CD4-positive, alpha-beta T cell treated with Interleukin-21 for 1 hour (primary cell): ENCODE results near the gene FBP1.
A peak's percentile ranks its signal among the peaks of the same experiment; 100 is the strongest.

Experiments used
- DNase-seq: peaks from one replicate; pipeline ENCODE4 v3.0.0-alpha.2; 2020

The FBP1 gene

GRCh38 chr9:94655739-94656138, 16.4 kb upstream of the FBP1 start:
- DNase-seq = no peak

- DNase-seq = no peak
These were observed 15.0 kb upstream of the FBP1 start for GRCh38 chr9:94654165-94654894.

GRCh38 chr9:94650949-94651348, 11.6 kb upstream of the FBP1 start:
- DNase-seq = no peak

GRCh38 chr9:94649100-94649819, 9.9 kb upstream of the FBP1 start:
- DNase-seq = peak; percentile 6

GRCh38 chr9:94648185-94648584, 8.9 kb upstream of the FBP1 start:
- DNase-seq = no peak

GRCh38 chr9:94645901-94646300, 6.6 kb upstream of the FBP1 start:
- DNase-seq = no peak

GRCh38 chr9:94644543-94644942, 5.2 kb upstream of the FBP1 start:
- no peak for DNase-seq

GRCh38 chr9:94643741-94644140, 4.4 kb upstream of the FBP1 start:
- no peak for DNase-seq

- no peak for DNase-seq
These were observed 3.9 kb upstream of the FBP1 start for GRCh38 chr9:94643176-94643575.

- DNase-seq = no peak
These were observed 3.2 kb upstream of the FBP1 start for GRCh38 chr9:94642501-94642900.

- DNase-seq = no peak
These were observed 670 bp upstream of the FBP1 start for GRCh38 chr9:94639999-94640376.

- DNase-seq = no peak
These were observed 820 bp downstream of the FBP1 start for GRCh38 chr9:94638335-94639060.

GRCh38 chr9:94632737-94633136, 6.6 kb downstream of the FBP1 start:
- DNase-seq = no peak

- no peak for DNase-seq
These were observed 7.7 kb downstream of the FBP1 start for GRCh38 chr9:94631599-94631998.

- no peak for DNase-seq
These were observed 8.5 kb downstream of the FBP1 start for GRCh38 chr9:94630833-94631232.

GRCh38 chr9:94630281-94630680, 9.0 kb downstream of the FBP1 start:
- DNase-seq = no peak

GRCh38 chr9:94627287-94627686, 12.0 kb downstream of the FBP1 start:
- DNase-seq = no peak

- no peak for DNase-seq
These were observed 13.5 kb downstream of the FBP1 start for GRCh38 chr9:94625835-94626234.

- DNase-seq = no peak
These were observed 14.7 kb downstream of the FBP1 start for GRCh38 chr9:94624629-94625028.

GRCh38 chr9:94623253-94623652, 16.1 kb downstream of the FBP1 start:
- DNase-seq = no peak

- DNase-seq = no peak
These were observed 17.1 kb downstream of the FBP1 start for GRCh38 chr9:94622087-94622800.

GRCh38 chr9:94619026-94619425, 20.3 kb downstream of the FBP1 start:
- DNase-seq = no peak

GRCh38 chr9:94613003-94613402, 26.3 kb downstream of the FBP1 start:
- no peak for DNase-seq
